Raji (cell line): ENCODE data around the gene ZNF346.

Source experiments
- POLR2A ChIP-seq: IDR thresholded peaks from 2 replicates; pipeline ENCODE4 v1.6.1; 2011; ENCODE audit warnings: low read depth, low read length, control low read depth; ENCODE audit not compliant: insufficient read depth

Gene ZNF346

GRCh38 chr5:177096162-177097015 lies 73.9 kb downstream of the ZNF346 start:
- TF ChIP-seq POLR2A: no peak

- no peak for TF ChIP-seq POLR2A
Observed at GRCh38 chr5:177097016-177097985, 74.8 kb downstream of the ZNF346 start.

GRCh38 chr5:177098120-177098469 lies 75.6 kb downstream of the ZNF346 start:
- no peak for TF ChIP-seq POLR2A

GRCh38 chr5:177098470-177099141 lies 76.1 kb downstream of the ZNF346 start:
- no peak for TF ChIP-seq POLR2A

GRCh38 chr5:177099422-177100093 lies 77.1 kb downstream of the ZNF346 start:
- TF ChIP-seq POLR2A: no peak

GRCh38 chr5:177100714-177101121 lies 78.2 kb downstream of the ZNF346 start:
- TF ChIP-seq POLR2A: no peak

GRCh38 chr5:177103523-177104253 lies 81.2 kb downstream of the ZNF346 start:
- no peak for TF ChIP-seq POLR2A

GRCh38 chr5:177105691-177106476 lies 83.4 kb downstream of the ZNF346 start:
- TF ChIP-seq POLR2A: no peak

- no peak for TF ChIP-seq POLR2A
Observed at GRCh38 chr5:177107159-177107558, 84.7 kb downstream of the ZNF346 start.

GRCh38 chr5:177109810-177110209 lies 87.3 kb downstream of the ZNF346 start:
- TF ChIP-seq POLR2A: no peak

GRCh38 chr5:177111720-177112394 lies 89.4 kb downstream of the ZNF346 start:
- no peak for TF ChIP-seq POLR2A

GRCh38 chr5:177112589-177113220 lies 90.2 kb downstream of the ZNF346 start:
- TF ChIP-seq POLR2A: no peak
